Activated effector memory CD4-positive, alpha-beta T cell treated with anti-CD3 and anti-CD28 coated beads, Interleukin-2, amount 50 U/mL, for 16 hours (primary cell): ENCODE measurements around the gene C2orf49.

ENCODE experiments used
- DNase-seq: peaks from one replicate; pipeline ENCODE4 v3.0.0-alpha.2; 2020

C2orf49 gene

DNA sequence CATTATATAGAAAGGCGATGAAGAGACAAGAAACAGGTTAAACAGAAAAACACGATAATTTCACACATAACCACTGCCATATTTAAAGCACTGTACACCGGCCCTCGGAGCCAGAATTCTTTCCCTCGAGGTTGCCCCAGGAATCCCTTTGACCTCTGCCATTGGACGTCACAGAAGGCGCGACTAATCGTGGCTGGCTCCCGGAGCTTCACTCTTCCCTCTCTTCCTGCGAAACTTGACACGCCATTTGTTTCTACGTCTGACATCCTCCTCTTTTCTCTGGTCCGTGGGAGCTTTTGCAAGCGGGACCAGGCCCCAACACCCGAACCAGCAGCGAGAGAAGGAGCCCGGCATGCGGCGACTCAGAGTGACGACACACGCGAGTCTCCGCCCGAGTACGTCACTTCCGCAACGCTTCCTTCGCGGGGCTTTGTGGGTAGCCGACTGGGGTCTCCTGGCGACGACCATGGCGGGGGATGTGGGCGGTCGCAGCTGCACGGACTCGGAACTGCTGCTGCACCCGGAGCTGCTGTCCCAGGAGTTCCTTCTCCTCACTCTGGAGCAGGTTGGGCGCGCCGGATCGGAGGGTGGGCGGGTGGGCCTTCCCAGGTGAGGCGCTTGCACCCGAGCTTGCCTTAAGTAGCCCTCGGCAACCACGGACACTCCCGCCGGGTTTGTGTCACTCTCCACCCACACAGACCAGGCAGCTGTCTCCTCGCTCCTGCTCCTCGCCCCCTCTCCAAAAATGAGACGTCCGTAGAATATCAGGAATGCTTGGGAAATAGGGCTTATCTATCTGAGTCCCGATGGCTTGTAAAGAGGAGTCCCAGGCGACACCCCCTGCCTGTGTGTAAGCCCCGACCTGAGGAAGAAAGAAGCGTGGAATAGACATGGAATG, at the start of gene C2orf49:
TSS of gene C2orf49 (plus strand) at position 419 of the 898 bp plus-strand sequence. CDS start at position 467, 48 bp downstream.
- peak; percentile 96 for DNase-seq

- DNase-seq = no peak
Measured at GRCh38 chr2:105287692-105288091, 49.6 kb upstream of the C2orf49 start.

DNA sequence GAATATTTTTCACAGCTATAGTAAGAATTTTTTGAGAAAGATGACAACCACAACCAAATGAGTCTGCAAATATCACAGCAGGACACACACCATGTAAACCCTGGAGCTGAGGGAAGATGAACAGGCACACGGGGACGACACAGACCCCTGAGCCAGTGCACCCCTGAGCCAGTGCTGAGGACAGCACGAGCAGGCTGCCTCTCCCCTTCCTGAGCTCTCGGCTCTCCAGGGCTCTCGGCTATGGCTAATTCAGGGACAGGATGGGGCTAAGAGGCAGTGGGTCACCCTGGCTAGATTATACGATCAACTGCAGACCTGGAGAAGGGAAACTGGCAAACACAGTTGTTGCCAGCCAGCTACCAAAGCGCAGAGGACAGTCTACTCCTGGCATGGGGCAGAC, 49.2 kb upstream of the C2orf49 start:
- DNase-seq = no peak

GRCh38 chr2:105290981-105291660, 46.2 kb upstream of the C2orf49 start:
- DNase-seq = no peak

GRCh38 chr2:105291981-105292380, 45.4 kb upstream of the C2orf49 start:
- DNase-seq = no peak

DNA sequence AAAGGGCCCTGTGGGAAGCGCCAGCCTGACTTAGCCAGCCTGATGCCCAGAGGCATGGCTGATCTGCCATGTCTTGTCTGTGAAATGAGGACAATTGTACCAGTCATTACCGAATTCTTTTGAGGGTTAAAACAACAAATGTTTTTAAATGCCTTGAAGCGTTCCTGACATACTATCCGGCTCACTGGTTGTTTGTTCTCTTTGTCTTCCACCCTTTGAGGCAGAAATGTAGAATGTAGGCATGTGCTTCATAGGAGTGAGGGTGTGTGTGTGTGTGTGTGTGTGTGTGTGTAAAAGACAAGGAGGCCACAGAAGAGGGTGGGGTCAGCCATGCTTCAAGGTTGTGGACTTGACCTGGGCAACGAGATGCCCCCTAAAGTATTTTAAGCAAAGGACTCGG, 43.3 kb upstream of the C2orf49 start:
- DNase-seq = no peak

DNA sequence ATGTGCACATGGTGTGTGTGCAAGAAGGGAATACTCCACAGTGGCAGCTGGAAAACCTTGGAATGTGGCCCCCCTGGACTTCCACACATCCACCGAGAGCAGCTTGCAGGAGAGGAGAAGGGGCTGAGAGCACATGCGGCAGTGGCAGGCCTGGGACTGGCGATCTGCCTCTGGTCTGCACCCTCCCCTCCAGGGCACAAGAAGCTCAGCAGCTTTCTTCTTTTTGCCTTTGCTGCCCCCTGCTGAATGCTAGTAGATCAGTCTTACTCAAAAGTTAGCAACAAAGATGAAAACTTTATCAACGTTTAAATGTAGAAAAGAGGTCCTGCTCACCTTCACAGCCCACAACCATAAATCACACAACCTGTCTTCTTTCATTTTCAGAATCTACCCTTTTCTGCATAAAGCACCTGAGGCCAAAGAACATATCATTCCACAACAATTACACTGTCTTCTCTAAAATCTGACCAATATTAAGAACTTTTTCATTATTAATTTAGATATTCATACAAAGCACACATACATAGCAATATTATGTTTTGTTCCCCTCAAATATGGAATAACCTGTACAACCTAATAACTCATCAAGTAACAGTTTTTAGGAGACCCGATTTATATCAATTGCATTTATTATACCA, 42.4 kb upstream of the C2orf49 start:
- DNase-seq = no peak

DNA sequence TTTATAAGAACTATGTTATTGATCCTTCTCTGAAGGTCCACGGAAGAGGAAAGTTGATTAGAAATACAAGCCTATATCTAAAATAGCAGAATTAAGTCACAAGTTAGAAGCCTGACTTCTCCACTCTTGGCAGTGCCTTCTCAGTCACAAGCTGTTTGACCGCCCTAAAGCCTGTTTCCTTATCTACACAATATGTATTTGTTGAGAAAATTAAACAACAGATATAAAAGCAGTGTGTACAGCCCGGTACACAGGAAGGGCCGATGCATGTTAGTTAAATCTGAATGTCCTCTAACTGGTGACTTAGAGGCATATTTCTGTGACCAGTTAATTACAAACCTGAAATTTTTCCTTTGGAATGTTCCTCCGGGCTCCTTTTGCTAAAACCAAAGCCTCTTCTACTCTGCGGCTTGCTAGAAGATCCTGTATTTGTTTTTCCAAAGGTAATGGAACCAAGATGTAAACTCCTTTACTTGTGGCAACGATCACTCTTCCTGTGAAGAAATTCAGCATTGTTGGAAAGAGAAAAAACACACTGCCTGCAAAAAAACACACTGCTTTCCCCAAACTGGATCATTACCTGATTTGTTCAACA, 41.2 kb upstream of the C2orf49 start:
- DNase-seq = no peak

DNA sequence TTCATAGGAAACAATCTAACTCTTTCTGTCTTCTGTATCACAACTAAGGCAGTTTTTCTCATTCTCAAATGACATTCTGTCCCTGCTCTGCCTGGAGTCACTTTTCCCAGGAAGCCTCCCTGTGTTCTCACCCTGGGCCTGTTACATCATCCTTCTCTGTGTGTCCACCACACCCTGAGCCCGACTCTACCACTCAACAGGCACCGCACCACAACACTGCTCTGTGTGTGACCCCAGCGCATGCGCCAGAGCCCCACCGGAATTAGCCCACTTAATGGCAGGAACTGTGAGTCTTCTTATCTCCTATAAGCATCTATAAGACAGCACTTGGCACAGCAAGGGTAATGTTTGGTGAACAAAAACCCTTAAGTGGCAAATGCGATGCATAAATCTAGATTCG, 40.1 kb upstream of the C2orf49 start:
- no peak for DNase-seq

DNA sequence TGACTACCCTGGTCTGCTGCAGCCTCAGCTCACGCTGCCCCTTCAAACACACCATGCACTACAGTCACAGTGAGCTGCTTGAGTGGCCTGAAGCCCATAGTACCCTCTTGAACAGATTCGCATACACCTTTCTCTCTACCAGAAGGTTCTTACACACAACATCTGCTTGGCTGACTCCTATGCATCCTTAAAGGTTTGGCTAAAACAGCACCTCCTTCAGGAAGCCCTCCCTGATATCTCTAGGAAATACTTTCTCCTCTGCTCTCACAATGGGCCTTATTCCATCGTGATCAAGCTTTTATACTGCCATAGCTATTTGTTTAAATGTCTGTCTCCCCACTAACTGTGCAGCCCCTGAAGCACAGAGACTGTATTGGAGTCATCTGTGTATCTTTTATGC, 39.3 kb upstream of the C2orf49 start:
- DNase-seq = no peak

- DNase-seq = no peak
Measured at GRCh38 chr2:105299290-105299689, 38.0 kb upstream of the C2orf49 start.

DNA sequence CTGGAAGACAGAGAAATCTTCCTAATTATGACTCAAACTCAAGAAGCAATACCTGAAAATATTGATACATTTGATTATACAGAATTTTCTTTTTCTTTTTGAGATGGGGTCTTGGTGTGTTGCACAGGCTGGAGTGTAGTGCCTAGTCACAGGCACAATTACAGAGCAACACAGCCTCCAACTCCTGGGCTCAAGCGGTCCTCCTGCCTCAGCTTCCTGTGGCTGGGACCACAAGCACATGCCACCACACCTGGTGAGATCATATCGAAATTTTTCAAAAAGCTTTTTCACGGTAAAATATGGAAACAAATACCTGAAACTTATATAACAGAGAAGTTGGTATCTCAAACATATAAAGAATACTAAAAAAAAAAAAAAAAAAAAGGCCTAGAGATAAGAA, 35.7 kb upstream of the C2orf49 start:
- DNase-seq = no peak

DNA sequence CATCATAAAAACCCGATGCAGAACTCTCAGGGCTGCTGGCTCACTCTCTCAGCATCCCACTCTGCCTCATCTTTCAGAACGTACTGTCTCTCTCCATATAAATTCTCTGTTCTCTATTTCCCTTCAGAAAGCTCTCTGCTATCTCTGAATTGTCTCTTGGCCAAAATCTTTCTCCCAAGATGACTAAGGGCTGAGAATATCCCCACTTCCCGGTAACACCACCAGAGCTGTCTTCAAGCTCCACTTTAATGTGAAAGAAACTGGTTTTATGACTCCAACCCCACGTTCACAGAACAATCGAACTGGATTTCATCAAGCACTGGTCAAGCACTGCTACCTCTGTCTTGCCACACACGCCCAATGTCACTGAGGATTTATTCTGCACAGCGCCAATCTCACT, 30.2 kb upstream of the C2orf49 start:
- DNase-seq = no peak

DNA sequence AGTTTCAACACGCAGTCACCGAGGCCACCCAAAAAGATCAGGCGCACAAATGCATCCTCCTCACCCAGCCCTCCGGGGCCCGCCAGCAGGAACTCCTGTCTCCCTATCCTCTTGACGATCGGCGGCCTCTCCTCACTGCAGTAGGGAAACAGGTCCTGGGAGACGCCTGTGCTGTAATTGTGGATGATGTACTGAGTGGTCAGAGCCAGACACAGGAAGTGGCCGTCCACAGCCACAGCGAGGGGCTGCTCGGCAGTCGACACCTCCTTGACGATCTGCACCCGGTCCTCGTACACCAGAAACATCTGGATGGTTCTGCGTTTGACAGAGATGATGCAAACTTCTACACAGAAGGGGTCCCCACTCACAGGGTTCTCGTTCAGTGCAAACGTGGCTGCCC, 29.8 kb upstream of the C2orf49 start:
- DNase-seq = no peak

DNA sequence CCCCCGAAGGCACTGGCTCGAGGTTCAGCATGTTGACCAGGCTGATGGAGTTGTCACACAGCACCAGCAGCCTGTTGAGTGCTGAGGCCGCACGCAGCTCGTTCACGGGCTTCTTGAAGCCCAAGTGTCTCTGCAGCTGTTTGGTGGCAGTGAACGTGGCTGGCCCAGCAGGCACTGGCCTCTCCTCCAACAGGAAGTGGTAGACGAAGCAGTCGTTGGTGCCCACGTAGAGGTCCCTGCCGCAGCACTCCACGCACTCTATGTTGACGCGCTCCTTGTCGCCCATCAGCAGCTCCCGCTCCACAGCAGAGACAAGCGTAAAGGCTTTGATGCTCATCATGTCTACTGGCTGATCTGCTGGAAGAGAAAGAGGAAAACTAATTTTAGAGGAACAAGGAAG, 29.4 kb upstream of the C2orf49 start:
- no peak for DNase-seq

- no peak for DNase-seq
Measured at GRCh38 chr2:105308382-105309146, 28.8 kb upstream of the C2orf49 start.

DNA sequence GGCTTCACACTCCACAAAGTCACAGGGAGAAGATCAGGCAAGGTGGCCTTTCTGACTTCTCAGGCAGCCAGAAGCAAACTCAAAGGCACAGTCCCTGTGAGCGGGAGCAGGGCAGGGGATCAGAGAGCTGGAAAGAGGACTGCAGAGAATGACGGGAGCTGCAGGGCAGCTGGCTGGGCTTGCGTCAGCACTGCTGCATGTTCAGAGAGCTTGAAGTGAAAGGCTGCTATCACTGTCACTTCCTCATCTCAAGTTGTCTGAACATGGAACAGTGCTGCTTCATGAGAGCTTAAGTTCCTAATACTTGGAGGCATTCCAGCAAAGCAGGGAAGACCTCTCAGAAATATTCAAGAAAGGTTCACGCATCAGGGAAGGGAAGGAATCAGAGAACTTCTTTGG, 28.2 kb upstream of the C2orf49 start:
- no peak for DNase-seq

DNA sequence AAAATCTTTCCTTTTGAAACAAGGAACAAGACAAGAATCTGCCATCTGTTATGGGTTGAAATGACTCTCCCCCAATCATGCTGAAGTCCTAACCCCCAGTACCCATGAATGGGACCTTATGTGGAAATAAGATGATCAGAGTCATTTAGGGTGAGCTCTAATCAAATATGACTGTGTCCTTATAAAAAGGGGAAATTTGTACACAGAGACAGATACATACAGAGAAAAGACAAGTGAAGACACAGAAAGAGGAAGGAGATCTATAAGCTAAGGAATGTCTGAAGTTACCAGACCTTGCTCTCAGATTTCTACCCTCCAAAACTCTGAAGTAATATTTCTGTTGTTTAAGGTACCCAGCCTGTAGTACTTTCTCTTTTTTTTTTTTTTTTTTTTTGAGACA, 23.5 kb upstream of the C2orf49 start:
- DNase-seq = no peak

- no peak for DNase-seq
Measured at GRCh38 chr2:105315314-105315713, 22.0 kb upstream of the C2orf49 start.

DNA sequence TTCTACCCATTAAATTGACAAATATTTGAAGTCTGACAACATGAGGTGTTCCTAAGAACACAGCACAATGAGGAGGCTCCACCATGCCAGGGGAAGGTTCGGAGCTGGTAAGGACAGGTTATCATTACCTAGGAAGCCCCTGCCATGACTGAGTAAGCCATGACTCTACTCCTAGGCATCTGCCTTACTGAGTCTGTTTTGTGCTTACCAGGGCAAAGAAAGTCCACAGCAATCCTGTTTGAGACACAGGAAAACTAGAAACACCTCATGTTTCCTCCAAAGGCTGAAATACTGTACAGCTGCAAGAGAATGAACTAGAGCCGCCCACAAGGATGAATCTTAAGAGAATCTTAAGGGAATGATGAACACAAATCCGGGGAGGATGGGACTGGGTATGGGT, 19.4 kb upstream of the C2orf49 start:
- DNase-seq = no peak

- DNase-seq = no peak
Measured at GRCh38 chr2:105320651-105321215, 16.6 kb upstream of the C2orf49 start.
